ENCODE measurements around the gene SYT1. TPM values are rescaled to one million over a fixed set of nuclear protein-coding genes. Genes with fewer than 3 reads are reported as not detected.

The SYT1 gene
- total RNA-seq, 4 donors from 2014 or later = 9.7 to 24.3 (median 18.3) TPM

DNA sequence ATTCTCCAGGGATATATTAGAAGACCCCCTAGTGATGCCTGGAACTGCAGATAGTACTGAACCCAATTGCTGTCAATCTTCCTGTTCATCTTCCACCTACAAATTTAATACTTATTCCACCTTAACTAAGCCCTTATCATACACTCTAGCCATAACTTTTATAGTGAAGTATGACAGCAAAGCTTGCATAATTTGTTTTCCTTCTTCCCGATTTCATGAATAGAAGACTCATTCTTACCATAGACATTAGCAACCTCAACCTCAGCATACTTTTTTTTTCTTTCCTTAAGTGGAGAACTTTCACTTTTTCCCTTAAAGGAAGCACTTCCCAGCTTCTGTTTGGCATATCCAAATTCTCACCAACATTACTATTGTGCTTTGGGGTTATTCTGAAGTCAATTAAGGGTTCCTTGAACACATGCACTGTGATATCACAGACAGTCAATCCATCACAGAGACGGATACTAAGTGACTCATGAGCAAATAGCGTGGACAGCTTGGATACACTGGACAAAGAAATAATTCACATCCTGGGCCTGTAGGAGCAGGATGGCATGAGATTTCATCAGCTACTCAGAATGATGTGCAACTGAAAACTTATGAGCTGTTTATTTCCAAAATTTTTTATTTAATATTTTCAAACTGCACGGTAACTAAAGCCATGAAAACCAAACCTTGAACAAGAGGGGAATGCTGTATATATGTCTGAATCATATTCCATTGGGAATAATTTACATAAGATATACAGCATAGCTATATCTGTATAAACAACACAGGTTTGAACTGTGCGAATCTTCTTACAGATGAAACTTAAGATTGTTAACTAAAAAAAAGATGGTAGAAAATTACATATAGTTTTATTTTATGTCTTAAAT is 63.9 kb downstream of the SYT1 start:
- no peaks in the 10 kb centered on the region for H3K27me3 ChIP-seq
- no peak overlapping the region for H3K4me3 ChIP-seq
- H3K36me3 ChIP-seq = no peaks in the 10 kb centered on the region
- H3K9me3 ChIP-seq = no peaks in the 10 kb centered on the region
- DNase-seq = no peak
- intact Hi-C loops (cut with DNase I; ENCODE audit: low total_unique reads) = no loop called here
- H3K27ac ChIP-seq = no peak overlapping the region
- H3K4me1 ChIP-seq = no peaks in the 10 kb centered on the region
- TF ChIP-seq POLR2A (IDR thresholded peaks at IDR 0.05) = no peak
- TF ChIP-seq, protein P1, sequence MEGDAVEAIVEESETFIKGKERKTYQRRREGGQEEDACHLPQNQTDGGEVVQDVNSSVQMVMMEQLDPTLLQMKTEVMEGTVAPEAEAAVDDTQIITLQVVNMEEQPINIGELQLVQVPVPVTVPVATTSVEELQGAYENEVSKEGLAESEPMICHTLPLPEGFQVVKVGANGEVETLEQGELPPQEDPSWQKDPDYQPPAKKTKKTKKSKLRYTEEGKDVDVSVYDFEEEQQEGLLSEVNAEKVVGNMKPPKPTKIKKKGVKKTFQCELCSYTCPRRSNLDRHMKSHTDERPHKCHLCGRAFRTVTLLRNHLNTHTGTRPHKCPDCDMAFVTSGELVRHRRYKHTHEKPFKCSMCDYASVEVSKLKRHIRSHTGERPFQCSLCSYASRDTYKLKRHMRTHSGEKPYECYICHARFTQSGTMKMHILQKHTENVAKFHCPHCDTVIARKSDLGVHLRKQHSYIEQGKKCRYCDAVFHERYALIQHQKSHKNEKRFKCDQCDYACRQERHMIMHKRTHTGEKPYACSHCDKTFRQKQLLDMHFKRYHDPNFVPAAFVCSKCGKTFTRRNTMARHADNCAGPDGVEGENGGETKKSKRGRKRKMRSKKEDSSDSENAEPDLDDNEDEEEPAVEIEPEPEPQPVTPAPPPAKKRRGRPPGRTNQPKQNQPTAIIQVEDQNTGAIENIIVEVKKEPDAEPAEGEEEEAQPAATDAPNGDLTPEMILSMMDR (IDR thresholded peaks at IDR 0.05) = no peak

DNA sequence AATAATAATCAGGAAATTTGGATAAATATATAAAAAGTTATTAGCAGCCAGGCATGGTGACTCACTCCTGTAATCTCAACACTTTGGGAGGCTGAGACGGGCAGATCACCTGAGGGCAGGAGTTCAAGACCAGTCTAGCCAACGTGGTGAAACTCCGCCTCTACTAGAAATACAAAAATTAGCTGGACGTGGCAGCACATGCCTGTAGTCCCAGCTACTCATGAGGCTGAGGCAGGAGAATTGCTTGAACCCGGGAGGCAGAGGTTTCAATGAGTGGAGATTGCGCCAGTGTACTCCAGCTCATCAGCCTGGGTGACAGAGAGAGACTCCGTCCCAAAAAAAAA is 64.5 kb downstream of the SYT1 start:
- Histone ChIP-seq H3K27ac (no peak overlapping the region), H3K4me1 (no peaks in the 10 kb centered on the region), H3K27me3 (no peaks in the 10 kb centered on the region), H3K4me3 (no peak overlapping the region), H3K9me3 (no peaks in the 10 kb centered on the region), H3K36me3 (no peaks in the 10 kb centered on the region)
- TF ChIP-seq, protein P1 (IDR thresholded peaks at IDR 0.05) = no peak
- no peak for TF ChIP-seq POLR2A (IDR thresholded peaks at IDR 0.05)
- DNase-seq = no peak
- intact Hi-C loops (cut with DNase I; ENCODE audit: low total_unique reads) = no loop called here

DNA sequence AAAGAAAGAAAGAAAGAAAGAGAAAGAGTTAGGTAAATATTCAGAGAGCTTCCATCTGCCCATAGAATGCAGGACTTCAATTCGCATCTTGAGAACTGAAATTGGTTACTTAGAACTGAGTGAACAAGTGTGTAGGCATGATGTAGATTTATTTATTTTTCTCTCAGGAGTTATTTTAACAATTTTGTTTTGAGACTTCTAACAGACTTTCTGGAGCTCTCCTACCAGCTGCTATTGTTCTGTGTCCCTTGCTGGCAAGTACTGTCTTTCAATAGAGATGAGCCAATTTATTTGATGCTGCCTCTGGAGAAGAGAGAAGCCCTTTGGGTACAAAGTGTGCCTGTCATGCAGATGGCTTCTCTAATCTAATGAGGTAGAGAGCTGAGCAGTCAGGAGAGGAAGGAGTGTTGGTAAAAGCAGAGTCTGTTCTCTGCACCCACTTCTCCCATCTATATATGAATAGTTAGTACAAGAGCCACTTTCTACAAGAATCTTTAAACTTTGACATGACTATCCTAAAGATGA is 67.0 kb downstream of the SYT1 start:
- Histone ChIP-seq H3K9me3 (no peaks in the 10 kb centered on the region), H3K36me3 (no peaks in the 10 kb centered on the region), H3K4me1 (no peaks in the 10 kb centered on the region), H3K4me3 (no peak overlapping the region), H3K27me3 (no peaks in the 10 kb centered on the region), H3K27ac (no peak overlapping the region)
- intact Hi-C loops (cut with DNase I; ENCODE audit: low total_unique reads) = no loop called here
- no peak for DNase-seq
- TF ChIP-seq, protein P1 (IDR thresholded peaks at IDR 0.05) = no peak
- no peak for TF ChIP-seq POLR2A (IDR thresholded peaks at IDR 0.05)

DNA sequence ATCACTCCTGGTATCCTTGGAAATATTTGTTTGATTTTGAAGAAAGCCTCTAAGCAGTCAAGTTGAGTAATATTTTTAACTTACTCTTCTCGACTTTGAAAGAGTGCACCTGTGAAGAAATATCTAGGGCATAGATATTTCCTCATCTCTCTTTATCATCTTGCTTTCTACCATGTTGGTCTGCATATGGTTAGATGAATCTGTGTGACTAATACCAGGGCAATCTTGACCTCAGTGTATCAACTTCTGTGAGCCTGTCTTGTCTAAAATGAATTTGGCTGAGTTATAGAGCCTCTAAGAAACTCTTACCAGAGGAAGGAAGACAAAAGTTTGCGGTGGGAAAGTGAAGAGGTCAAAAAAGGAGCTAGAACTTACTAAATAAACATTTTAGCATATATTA is 68.4 kb downstream of the SYT1 start:
- Histone ChIP-seq H3K27me3 (no peaks in the 10 kb centered on the region), H3K4me3 (no peak overlapping the region), H3K9me3 (no peaks in the 10 kb centered on the region), H3K36me3 (no peaks in the 10 kb centered on the region), H3K27ac (no peak overlapping the region), H3K4me1 (no peaks in the 10 kb centered on the region)
- no peak for DNase-seq
- intact Hi-C loops (cut with DNase I; ENCODE audit: low total_unique reads) = no loop called here
- TF ChIP-seq, protein P1 (IDR thresholded peaks at IDR 0.05) = no peak
- TF ChIP-seq POLR2A (IDR thresholded peaks at IDR 0.05) = no peak

DNA sequence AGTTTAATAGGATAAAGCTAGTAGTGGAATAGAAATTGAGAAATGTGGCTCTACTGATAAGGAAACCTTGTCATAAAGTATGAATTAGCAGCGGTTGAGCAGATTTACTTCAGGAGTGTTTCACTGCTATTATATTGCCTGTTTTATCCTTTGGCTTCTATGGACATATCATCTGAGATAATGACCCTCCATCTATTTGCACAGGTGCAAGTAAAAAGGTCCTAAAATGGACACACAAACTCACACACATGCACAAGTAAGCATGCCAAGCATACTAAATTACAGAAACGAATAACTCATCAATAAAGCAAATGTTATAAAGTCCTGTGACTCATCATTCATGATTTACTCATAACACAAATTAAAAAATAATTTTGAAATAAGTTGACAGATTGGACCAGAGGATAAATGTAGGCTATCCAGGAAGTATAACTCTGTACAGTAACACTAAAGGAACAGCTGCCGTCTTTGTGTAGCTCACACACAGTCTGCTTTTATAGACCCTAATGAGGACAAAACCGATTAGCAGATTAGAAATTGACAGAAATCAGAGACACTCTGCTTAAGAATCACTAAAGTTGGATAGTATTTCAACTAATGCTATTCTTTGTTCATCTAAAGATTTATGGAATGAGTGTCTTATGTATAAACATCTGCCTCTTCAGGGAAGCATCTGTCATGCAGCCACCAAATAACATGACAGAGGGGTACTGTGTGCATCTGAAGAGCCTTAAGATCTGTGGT is 73.9 kb downstream of the SYT1 start:
- no peak for TF ChIP-seq POLR2A (IDR thresholded peaks at IDR 0.05)
- TF ChIP-seq, protein P1 (IDR thresholded peaks at IDR 0.05) = no peak
- DNase-seq = no peak
- no peaks in the 10 kb centered on the region for H3K36me3 ChIP-seq
- H3K4me1 ChIP-seq = no peaks in the 10 kb centered on the region
- H3K9me3 ChIP-seq = no peaks in the 10 kb centered on the region
- H3K27me3 ChIP-seq = no peaks in the 10 kb centered on the region
- intact Hi-C loops (cut with DNase I; ENCODE audit: low total_unique reads) = no loop called here
- no peak overlapping the region for H3K4me3 ChIP-seq
- no peak overlapping the region for H3K27ac ChIP-seq

All from uterus (tissue), 4 donors.